A549 (cell line): ENCODE results near the gene RGS19. TPM values are rescaled to one million over a fixed set of nuclear protein-coding genes. Genes with fewer than 3 reads are reported as not detected.

Experiments used
- ATAC-seq, 2 experiments: fragments of 200-7000 bp in 1 of 2; fragments of >200 bp in 1 of 2; cut with Nextera tagmentation in 1 of 2; cut with Tn5 transposase in 1 of 2; 3 replicates each; pipeline versions ENCODE4 v1.8.0 to v1.9.1; 2018 to 2020; ENCODE audit warnings: mild to moderate bottlenecking in 1 of 2, moderate library complexity in 1 of 2
- CTCF ChIA-PET: fragments of 300-600 bp; sonication (Branson Sonifier 250); formaldehyde crosslinking; extraction: SDS; loops from one replicate; lab custom pipeline; 2021; ENCODE audit warnings: antibody characterized with exemption, inconsistent platforms; lab: Yijun Ruan, JAX
- POLR2A ChIA-PET: fragments of 350-600 bp; formaldehyde crosslinking; extraction: SDS; loops from one replicate; lab custom pipeline; 2021; ENCODE audit warnings: antibody characterized with exemption, inconsistent platforms; lab: Yijun Ruan, JAX
- DNase-seq, 2 experiments: peaks; one replicate each; pipeline versions ENCODE4 v3.0.0 to v3.0.0-alpha.2; 2011 to 2016; ENCODE audit warnings: low read depth in 1 of 2, low spot score in 1 of 2
- FAIRE-seq: peaks from 2 replicates; lab custom pipeline; 2011; peaks lifted over from hg19 to GRCh38; lab: Jason Lieb, UNC
- H3K27ac ChIP-seq, 2 experiments: fragments of >200 bp; sonication (Bioruptor Twin); formaldehyde crosslinking; 3 replicates each; pipeline ENCODE4 v1.5.1; 2016 to 2017
- H3K4me1 ChIP-seq: fragments of >200 bp; sonication (Bioruptor Twin); formaldehyde crosslinking; 3 replicates; pipeline ENCODE4 v1.6.1; 2016
- H3K4me2 ChIP-seq: fragments of >200 bp; sonication (Bioruptor Twin); formaldehyde crosslinking; 3 replicates; pipeline ENCODE4 v1.6.1; 2016
- H3K4me3 ChIP-seq: fragments of >200 bp; sonication (Bioruptor Twin); formaldehyde crosslinking; 3 replicates; pipeline ENCODE4 v1.5.1; 2016
- H3K9me3 ChIP-seq: fragments of >200 bp; sonication (Bioruptor Twin); formaldehyde crosslinking; 3 replicates; pipeline ENCODE4 v1.6.1; 2016
- BCL3 ChIP-seq: fragments of >200 bp; sonication (Bioruptor Twin); formaldehyde crosslinking; IDR thresholded peaks from 3 replicates; pipeline ENCODE4 v1.6.1; 2016
- ESRRA ChIP-seq: fragments of 150-350 bp; IDR thresholded peaks from 2 replicates; pipeline ENCODE4 v1.6.1; 2014; ENCODE audit warnings: mild to moderate bottlenecking, low read length, borderline replicate concordance
- GATA3 ChIP-seq: IDR thresholded peaks from 2 replicates; pipeline ENCODE4 v1.6.1; 2012; ENCODE audit warnings: borderline replicate concordance
- HOXA7 ChIP-seq: fragments of 250-450 bp; sonication (Bioruptor Pico); IDR thresholded peaks from 2 replicates; pipeline ENCODE4 v1.5.0; 2020; ENCODE audit warnings: mild to moderate bottlenecking, moderate library complexity
- HOXB13 ChIP-seq: fragments of 250-450 bp; sonication (Bioruptor Pico); IDR thresholded peaks from 2 replicates; pipeline ENCODE4 v1.5.0; 2020; ENCODE audit warnings: low read depth, mild to moderate bottlenecking, moderate library complexity
- JUN ChIP-seq, 2 experiments: fragments of >200 bp; sonication (Bioruptor Twin); formaldehyde crosslinking; IDR thresholded peaks; 2 replicates in 1 of 2; 3 replicates in 1 of 2; pipeline ENCODE4 v1.6.1; 2016 to 2017
- MAZ ChIP-seq: fragments of 150-350 bp; IDR thresholded peaks from 2 replicates; pipeline ENCODE4 v1.6.1; 2014; ENCODE audit warnings: antibody characterized with exemption, low read depth, low read length, borderline replicate concordance
- NPAS2 ChIP-seq: fragments of 250-450 bp; sonication (Bioruptor Pico); IDR thresholded peaks from 2 replicates; pipeline ENCODE4 v1.8.0; 2022; ENCODE audit warnings: mild to moderate bottlenecking, moderate library complexity, borderline replicate concordance
- PBX3 ChIP-seq: IDR thresholded peaks from 2 replicates; pipeline ENCODE4 v1.6.1; 2012
- POLR2A ChIP-seq: IDR thresholded peaks from 2 replicates; pipeline ENCODE4 v1.6.1; 2012; ENCODE audit warnings: mild to moderate bottlenecking, low read length
- RARB ChIP-seq: fragments of 250-450 bp; sonication (Bioruptor Pico); IDR thresholded peaks from 2 replicates; pipeline ENCODE4 v1.8.0; 2021; ENCODE audit warnings: mild to moderate bottlenecking, moderate library complexity
- REST ChIP-seq: fragments of 200-600 bp; sonication (generic); IDR thresholded peaks from 2 replicates; pipeline ENCODE4 v1.6.1; 2016; ENCODE audit warnings: antibody characterized with exemption, mild to moderate bottlenecking, moderate library complexity
- SMC3 ChIP-seq: fragments of >200 bp; sonication (Bioruptor Twin); formaldehyde crosslinking; IDR thresholded peaks from 3 replicates; pipeline ENCODE4 v1.6.1; 2018; ENCODE audit warnings: inconsistent platforms
- TFCP2L1 ChIP-seq: fragments of 250-450 bp; sonication (Bioruptor Pico); IDR thresholded peaks from 2 replicates; pipeline ENCODE4 v1.5.0; 2021; ENCODE audit warnings: mild to moderate bottlenecking
- ZFP36 ChIP-seq: fragments of 450-650 bp; IDR thresholded peaks from 2 replicates; pipeline ENCODE4 v1.6.1; 2014; ENCODE audit warnings: borderline replicate concordance; ENCODE audit not compliant: partially characterized antibody
- ZNF302 ChIP-seq: fragments of 250-450 bp; sonication (Bioruptor Pico); IDR thresholded peaks from 2 replicates; pipeline ENCODE4 v1.9.0; 2021; ENCODE audit warnings: inconsistent platforms, mild to moderate bottlenecking, moderate library complexity
- WGBS: methylation state at CpG from one replicate; pipeline ENCODE4 v1.1.6; 2017; ENCODE audit errors: missing lambda C conversion rate; 5-methylcytosine and 5-hydroxymethylcytosine counted together
- polyA plus RNA-seq, 4 experiments: library from polyadenylated mRNA; depleted of rRNA in 3 of 4; stranded (reverse); fragments of >200 nt; fragmentation: RNase III in 1 of 4; extraction: RNeasy Plus Mini Kit Qiagen cat#74134 plus additional on column Dnase treatment in 1 of 4; gene quantifications; 2 replicates in 3 of 4; 3 replicates in 1 of 4; pipeline ENCODE4 v1.2.3, GENCODE V29; 2011 to 2017
- TF ChIP-seq, protein P1 (sequence below): fragments of 250-450 bp; sonication (Bioruptor Pico); IDR thresholded peaks from 2 replicates; pipeline ENCODE4 v1.5.0; 2021; ENCODE audit warnings: mild to moderate bottlenecking, moderate library complexity, borderline replicate concordance
- TF ChIP-seq, protein P2 (sequence below): fragments of 450-650 bp; IDR thresholded peaks from 2 replicates; pipeline ENCODE4 v1.6.1; 2014; ENCODE audit warnings: antibody characterized with exemption
- TF ChIP-seq, protein P3 (sequence below): IDR thresholded peaks from 2 replicates; pipeline ENCODE4 v1.6.1; 2012
- TF ChIP-seq, protein P4 (sequence below): fragments of >200 bp; sonication (Bioruptor Twin); formaldehyde crosslinking; IDR thresholded peaks from 2 replicates; pipeline ENCODE4 v1.6.1; 2016

RGS19 gene
- polyA plus RNA-seq, 2 of the 4 experiments (the other 2 are of a cell fraction) = 13.8 to 18.8 TPM

GRCh38 chr20:64104667-64105451 is 25.5 kb upstream of the RGS19 start:
- Histone ChIP-seq H3K4me1 (0 out of 3 replicates have a peak, but pooled peaks cover 6% of the 10 kb centered on the region), H3K9me3 (no peaks in the 10 kb centered on the region), H3K4me3 (no peak overlapping the region), H3K27ac (no peak overlapping the region), H3K4me2 (no peak overlapping the region)
- FAIRE-seq (no peak), ATAC-seq (no peak), DNase-seq (no peak)
- 69% methylated on average over 8 of the region's 25 CpGs for WGBS
- TF ChIP-seq SMC3 = no peak
- TF ChIP-seq ZFP36 = no peak
- TF ChIP-seq, protein P1, sequence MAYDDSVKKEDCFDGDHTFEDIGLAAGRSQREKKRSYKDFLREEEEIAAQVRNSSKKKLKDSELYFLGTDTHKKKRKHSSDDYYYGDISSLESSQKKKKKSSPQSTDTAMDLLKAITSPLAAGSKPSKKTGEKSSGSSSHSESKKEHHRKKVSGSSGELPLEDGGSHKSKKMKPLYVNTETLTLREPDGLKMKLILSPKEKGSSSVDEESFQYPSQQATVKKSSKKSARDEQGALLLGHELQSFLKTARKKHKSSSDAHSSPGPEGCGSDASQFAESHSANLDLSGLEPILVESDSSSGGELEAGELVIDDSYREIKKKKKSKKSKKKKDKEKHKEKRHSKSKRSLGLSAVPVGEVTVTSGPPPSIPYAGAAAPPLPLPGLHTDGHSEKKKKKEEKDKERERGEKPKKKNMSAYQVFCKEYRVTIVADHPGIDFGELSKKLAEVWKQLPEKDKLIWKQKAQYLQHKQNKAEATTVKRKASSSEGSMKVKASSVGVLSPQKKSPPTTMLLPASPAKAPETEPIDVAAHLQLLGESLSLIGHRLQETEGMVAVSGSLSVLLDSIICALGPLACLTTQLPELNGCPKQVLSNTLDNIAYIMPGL (CRISPR knock-in tag) = no peak
- TF ChIP-seq REST = no peak
- TF ChIP-seq ZNF302 (CRISPR knock-in tag) = no peak
- no peak for TF ChIP-seq HOXB13
- TF ChIP-seq MAZ = no peak
- TF ChIP-seq RARB (CRISPR knock-in tag) = no peak
- TF ChIP-seq HOXA7 = no peak
- no peak for TF ChIP-seq NPAS2
- TF ChIP-seq GATA3 = no peak
- TF ChIP-seq, protein P2, sequence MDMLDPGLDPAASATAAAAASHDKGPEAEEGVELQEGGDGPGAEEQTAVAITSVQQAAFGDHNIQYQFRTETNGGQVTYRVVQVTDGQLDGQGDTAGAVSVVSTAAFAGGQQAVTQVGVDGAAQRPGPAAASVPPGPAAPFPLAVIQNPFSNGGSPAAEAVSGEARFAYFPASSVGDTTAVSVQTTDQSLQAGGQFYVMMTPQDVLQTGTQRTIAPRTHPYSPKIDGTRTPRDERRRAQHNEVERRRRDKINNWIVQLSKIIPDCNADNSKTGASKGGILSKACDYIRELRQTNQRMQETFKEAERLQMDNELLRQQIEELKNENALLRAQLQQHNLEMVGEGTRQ = no peak
- TF ChIP-seq BCL3 = no peak
- no peak for TF ChIP-seq PBX3
- no peak for TF ChIP-seq POLR2A
- TF ChIP-seq, protein P3, sequence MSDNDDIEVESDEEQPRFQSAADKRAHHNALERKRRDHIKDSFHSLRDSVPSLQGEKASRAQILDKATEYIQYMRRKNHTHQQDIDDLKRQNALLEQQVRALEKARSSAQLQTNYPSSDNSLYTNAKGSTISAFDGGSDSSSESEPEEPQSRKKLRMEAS = no peak
- TF ChIP-seq TFCP2L1 (CRISPR knock-in tag) = no peak
- TF ChIP-seq, protein P4, sequence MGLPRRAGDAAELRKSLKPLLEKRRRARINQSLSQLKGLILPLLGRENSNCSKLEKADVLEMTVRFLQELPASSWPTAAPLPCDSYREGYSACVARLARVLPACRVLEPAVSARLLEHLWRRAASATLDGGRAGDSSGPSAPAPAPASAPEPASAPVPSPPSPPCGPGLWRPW = no peak
- no peak for TF ChIP-seq ESRRA
- TF ChIP-seq JUN (IDR thresholded peaks at IDR 0.05) = no peak
- POLR2A ChIA-PET = no interaction called here
- CTCF ChIA-PET = interaction anchor here (1.1 kb wide), 1 partner anchor 13 kb away, joined by 3 read pairs; no protein-coding TSS in a partner anchor
